Measurements from ENCODE around the gene HDAC2.

- TF ChIP-seq, protein P1, sequence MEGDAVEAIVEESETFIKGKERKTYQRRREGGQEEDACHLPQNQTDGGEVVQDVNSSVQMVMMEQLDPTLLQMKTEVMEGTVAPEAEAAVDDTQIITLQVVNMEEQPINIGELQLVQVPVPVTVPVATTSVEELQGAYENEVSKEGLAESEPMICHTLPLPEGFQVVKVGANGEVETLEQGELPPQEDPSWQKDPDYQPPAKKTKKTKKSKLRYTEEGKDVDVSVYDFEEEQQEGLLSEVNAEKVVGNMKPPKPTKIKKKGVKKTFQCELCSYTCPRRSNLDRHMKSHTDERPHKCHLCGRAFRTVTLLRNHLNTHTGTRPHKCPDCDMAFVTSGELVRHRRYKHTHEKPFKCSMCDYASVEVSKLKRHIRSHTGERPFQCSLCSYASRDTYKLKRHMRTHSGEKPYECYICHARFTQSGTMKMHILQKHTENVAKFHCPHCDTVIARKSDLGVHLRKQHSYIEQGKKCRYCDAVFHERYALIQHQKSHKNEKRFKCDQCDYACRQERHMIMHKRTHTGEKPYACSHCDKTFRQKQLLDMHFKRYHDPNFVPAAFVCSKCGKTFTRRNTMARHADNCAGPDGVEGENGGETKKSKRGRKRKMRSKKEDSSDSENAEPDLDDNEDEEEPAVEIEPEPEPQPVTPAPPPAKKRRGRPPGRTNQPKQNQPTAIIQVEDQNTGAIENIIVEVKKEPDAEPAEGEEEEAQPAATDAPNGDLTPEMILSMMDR (IDR thresholded peaks at IDR 0.05; ENCODE audit: insufficient read depth, low read length): no peak
- TF ChIP-seq POLR2AphosphoS5 (IDR thresholded peaks at IDR 0.05; ENCODE audit: low read depth) (no peak), GABPA (IDR thresholded peaks at IDR 0.05; ENCODE audit: low read depth) (no peak), REST (IDR thresholded peaks at IDR 0.05; ENCODE audit: insufficient replicate concordance, low read depth) (no peak), SPI1 (IDR thresholded peaks at IDR 0.05; ENCODE audit: borderline replicate concordance, low read depth) (no peak)
Observed at GRCh38 chr6:113971741-113972140, 793 bp upstream of the HDAC2 start.

Measured in HL-60 (cell line).